Karpas-422 (cell line): ENCODE results near the gene KCTD15. TPM values are rescaled to one million over a fixed set of nuclear protein-coding genes. Genes with fewer than 3 reads are reported as not detected.

Experiments
- DNase-seq: peaks from one replicate; pipeline ENCODE4 v3.0.0-alpha.2; 2015
- H2AFZ ChIP-seq: fragments of 200-600 bp; sonication (generic); 2 replicates; pipeline ENCODE4 v1.6.1; 2014; ENCODE audit warnings: antibody characterized with exemption, low read length, mixed read lengths
- H3K27ac ChIP-seq: fragments of 200-600 bp; sonication (generic); 2 replicates; pipeline ENCODE4 v1.5.1; 2014; ENCODE audit warnings: mild to moderate bottlenecking, low read length, moderate library complexity
- H3K27me3 ChIP-seq: fragments of 200-600 bp; sonication (generic); 2 replicates; pipeline ENCODE4 v1.6.1; 2014; ENCODE audit warnings: low read length, mixed read lengths
- H3K36me3 ChIP-seq: fragments of 200-600 bp; sonication (generic); 2 replicates; pipeline ENCODE4 v1.6.1; 2014; ENCODE audit warnings: low read length, mixed read lengths; ENCODE audit not compliant: insufficient read depth
- H3K4me1 ChIP-seq: fragments of 200-600 bp; sonication (generic); 2 replicates; pipeline ENCODE4 v1.6.1; 2014; ENCODE audit warnings: mild to moderate bottlenecking, low read length, mixed read lengths
- H3K4me2 ChIP-seq: fragments of 200-600 bp; sonication (generic); 2 replicates; pipeline ENCODE4 v1.6.1; 2014; ENCODE audit warnings: low read length, low read depth, mild to moderate bottlenecking; ENCODE audit not compliant: poor library complexity, severe bottlenecking
- H3K4me3 ChIP-seq: fragments of 200-600 bp; sonication (generic); 2 replicates; pipeline ENCODE4 v1.5.1; 2014; ENCODE audit warnings: mild to moderate bottlenecking, antibody characterized with exemption, low read length, mixed read lengths
- H3K79me2 ChIP-seq: fragments of 200-600 bp; sonication (generic); 2 replicates; pipeline ENCODE4 v1.6.1; 2014; ENCODE audit warnings: mild to moderate bottlenecking, low read length, mixed read lengths
- H3K9ac ChIP-seq: fragments of 200-600 bp; sonication (generic); 2 replicates; pipeline ENCODE4 v1.6.0; 2014; ENCODE audit warnings: low read length
- H3K9me2 ChIP-seq: fragments of 200-600 bp; sonication (generic), shearing (Covaris generic); replicated peaks from 2 replicates; pipeline ENCODE4 v1.6.0; 2014; ENCODE audit warnings: mild to moderate bottlenecking, low read length, moderate library complexity; ENCODE audit not compliant: insufficient read depth
- H3K9me3 ChIP-seq: fragments of 300-700, 200-600 bp; sonication (generic); 2 replicates; pipeline ENCODE4 v1.6.1; 2014; ENCODE audit warnings: low read length, mixed read lengths
- H4K20me1 ChIP-seq: fragments of 200-600 bp; sonication (generic); 2 replicates; pipeline ENCODE4 v1.6.1; 2014; ENCODE audit warnings: mild to moderate bottlenecking, antibody characterized with exemption, low read length, low read depth; ENCODE audit not compliant: insufficient read depth
- total RNA-seq: library from RNA; depleted of rRNA; stranded (reverse); fragments of >200 nt; shearing (Covaris generic); gene quantifications from 2 replicates; pipeline ENCODE4 v1.2.3, GENCODE V29; 2014; ENCODE audit warnings: low replicate concordance

KCTD15 gene
- total RNA-seq, 1 experiment from 2014 or later: not detected

DNA sequence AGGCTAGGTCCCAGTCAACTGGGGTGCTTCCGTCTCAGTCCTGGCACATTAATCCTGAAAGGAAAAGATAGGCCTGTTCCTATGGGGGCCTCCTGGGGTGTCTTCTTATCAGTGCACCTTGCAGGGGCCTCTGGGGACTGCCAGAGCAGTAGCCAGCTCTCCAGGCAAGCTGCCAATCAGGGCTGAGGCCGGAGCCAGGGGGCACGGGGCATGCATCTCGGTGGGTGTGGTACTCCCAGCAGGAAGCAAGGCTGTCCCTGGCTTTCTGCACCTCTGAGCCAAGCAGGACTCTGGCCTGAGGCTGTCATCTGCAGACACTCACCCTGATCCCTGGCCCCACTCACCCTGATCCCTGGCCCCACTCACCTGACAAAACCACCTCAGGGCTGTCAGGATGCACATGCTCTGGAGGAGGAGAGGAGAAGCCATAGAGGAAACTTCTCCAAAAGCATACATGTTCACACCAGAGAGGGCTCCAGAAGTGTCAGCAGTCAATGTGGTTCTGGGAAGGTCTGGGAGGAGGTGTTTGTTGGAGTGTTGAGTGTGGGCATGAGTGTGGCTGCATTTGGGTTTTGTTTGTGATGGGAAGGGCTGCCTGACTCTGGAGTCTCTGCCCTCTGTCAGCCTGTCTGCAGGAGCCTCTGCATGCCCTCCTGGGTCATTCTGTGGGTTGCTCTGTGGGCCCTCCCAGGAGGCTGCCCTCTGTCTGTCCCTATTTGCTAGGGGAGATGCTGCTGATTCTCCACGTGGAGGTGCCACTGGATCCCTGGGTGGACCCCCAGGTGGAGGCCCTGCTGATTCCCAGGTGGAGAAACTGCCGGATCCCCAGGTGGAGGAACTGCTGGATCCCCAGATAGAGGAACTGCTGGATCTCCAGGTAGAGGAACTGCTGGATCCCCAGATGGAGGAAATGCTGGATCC is 22.7 kb upstream of the KCTD15 start:
- Histone ChIP-seq H3K9me3 (no peaks in the 10 kb centered on the region), H3K27ac (no peak overlapping the region), H3K9ac (no peak overlapping the region), H3K9me2 (no peaks in the 10 kb centered on the region), H3K4me2 (no peak overlapping the region), H3K79me2 (no peaks in the 10 kb centered on the region), H3K4me3 (no peak overlapping the region), H3K36me3 (no peaks in the 10 kb centered on the region), H2AFZ (no peak overlapping the region), H4K20me1 (peaks cover 7% of the 10 kb centered on the region; the same call in 1 of the 2 replicates), H3K27me3 (no peaks in the 10 kb centered on the region), H3K4me1 (no peaks in the 10 kb centered on the region)
- no peak for DNase-seq

DNA sequence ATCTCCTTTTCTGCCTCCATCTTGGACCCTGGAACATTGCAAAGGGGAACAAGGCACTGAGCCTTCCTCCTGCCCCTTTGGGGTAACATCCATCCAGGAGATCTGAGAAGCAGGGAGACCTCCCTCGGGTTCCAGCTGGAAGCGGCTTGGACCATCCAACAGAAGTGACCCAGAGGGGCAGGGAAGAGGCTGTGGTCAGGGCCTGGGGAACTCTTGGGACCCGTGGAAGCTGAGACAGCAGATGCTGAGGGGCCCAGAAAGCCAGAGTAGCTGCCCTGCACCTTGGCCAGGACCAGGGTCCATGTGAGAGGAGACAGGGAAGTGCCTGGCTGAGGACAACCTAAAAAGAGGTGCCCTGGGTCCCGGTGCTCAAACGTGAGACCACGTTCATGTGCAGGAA is 21.9 kb upstream of the KCTD15 start:
- Histone ChIP-seq H3K4me3 (no peak overlapping the region), H3K4me1 (no peaks in the 10 kb centered on the region), H4K20me1 (peaks cover 7% of the 10 kb centered on the region; the same call in 1 of the 2 replicates), H3K9me3 (no peaks in the 10 kb centered on the region), H3K27ac (no peak overlapping the region), H3K79me2 (no peaks in the 10 kb centered on the region), H3K27me3 (no peaks in the 10 kb centered on the region), H3K4me2 (no peak overlapping the region), H3K36me3 (no peaks in the 10 kb centered on the region), H2AFZ (no peak overlapping the region), H3K9me2 (no peaks in the 10 kb centered on the region), H3K9ac (no peak overlapping the region)
- DNase-seq: no peak

DNA sequence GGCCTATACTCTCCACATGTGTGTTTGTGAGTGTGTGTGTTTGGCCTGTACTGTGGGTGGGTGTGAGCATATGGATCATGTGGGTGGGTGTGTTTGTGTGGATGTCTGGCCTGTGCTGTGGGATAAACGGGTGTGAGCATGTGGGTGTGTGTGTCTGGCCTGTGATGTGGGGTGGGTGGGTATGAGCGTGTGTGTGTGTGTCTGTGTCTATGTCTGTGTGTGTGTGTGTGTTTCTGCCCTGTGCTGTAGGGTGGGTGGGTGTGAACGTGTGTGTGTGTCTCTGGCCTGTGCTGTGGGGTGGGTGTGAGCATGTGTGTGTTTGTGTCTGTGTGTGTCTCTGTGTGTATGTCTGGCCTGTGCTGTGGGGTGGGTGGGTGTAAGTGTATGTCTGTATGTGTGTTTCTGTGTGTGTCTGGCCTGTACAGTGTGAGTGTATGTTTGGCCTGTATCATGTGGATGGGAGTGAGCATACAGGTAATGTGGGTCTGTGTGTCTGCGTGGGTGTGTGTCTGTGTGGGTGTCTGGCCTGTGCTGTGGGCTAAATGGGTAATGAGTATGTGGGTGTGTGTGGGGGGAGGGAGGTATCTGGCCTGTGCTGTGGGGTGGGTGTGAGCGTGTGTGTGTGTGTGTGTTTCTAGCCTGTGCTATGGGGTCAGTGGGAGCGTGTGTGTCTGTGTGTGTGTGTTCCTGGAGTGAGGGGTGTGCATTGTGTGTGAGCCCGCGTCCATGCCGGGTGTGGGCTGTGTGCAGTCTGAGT is 20.8 kb upstream of the KCTD15 start:
- H3K4me1 ChIP-seq: no peaks in the 10 kb centered on the region
- H3K9me3 ChIP-seq: no peaks in the 10 kb centered on the region
- no peaks in the 10 kb centered on the region for H3K9me2 ChIP-seq
- no peak overlapping the region for H3K4me3 ChIP-seq
- DNase-seq: no peak
- H3K9ac ChIP-seq: no peak overlapping the region
- no peaks in the 10 kb centered on the region for H3K79me2 ChIP-seq
- no peaks in the 10 kb centered on the region for H3K36me3 ChIP-seq
- no peaks in the 10 kb centered on the region for H3K27me3 ChIP-seq
- H4K20me1 ChIP-seq: peaks cover 5% of the 10 kb centered on the region; the same call in 1 of the 2 replicates
- no peak overlapping the region for H3K27ac ChIP-seq
- H2AFZ ChIP-seq: no peak overlapping the region
- H3K4me2 ChIP-seq: no peak overlapping the region

DNA sequence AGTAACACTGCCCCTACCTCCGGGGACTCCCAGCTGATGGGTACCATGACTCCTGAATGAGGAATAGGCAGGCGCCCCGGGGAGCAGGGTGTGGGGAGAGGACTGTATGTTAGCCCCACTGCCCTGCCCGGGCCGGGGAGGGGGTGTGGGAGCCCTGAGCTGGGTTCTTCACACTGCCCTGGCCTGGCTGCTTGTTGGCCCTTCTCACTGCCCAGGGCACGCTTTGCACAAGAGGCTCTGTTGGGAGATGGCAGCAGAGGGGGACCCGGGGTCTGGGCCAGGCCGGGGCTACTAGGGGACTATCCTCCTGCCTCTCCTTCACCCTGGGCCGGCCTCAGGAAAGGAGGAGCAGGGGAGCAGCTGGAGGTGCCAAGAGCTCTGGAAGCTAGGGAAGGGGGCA is 19.3 kb upstream of the KCTD15 start:
- Histone ChIP-seq H3K79me2 (no peaks in the 10 kb centered on the region), H3K36me3 (no peaks in the 10 kb centered on the region), H3K4me1 (no peaks in the 10 kb centered on the region), H3K27ac (no peak overlapping the region), H3K27me3 (no peaks in the 10 kb centered on the region), H3K4me3 (no peak overlapping the region), H2AFZ (no peak overlapping the region), H3K9me2 (no peaks in the 10 kb centered on the region), H3K9ac (no peak overlapping the region), H3K9me3 (no peaks in the 10 kb centered on the region), H3K4me2 (no peak overlapping the region), H4K20me1 (no peaks in the 10 kb centered on the region)
- DNase-seq: no peak

DNA sequence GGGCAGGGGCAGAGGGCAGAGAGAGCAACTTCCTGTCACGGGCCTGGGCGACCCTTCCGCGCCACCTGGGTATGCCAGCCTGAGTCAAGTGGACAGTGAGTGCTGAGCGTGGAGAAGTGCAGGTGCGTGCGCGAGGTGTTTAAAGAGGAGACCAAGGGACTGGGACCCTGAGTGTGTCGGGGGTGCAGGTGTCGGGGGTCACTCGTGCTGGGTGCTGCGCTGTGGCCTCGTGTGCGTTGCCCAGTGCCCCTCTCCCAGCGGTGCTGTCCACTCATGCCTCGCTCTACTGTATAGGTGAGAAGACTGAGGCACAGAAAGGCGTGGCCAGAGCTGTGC is 18.9 kb upstream of the KCTD15 start:
- no peak for DNase-seq
- H3K9ac ChIP-seq: no peak overlapping the region

DNA sequence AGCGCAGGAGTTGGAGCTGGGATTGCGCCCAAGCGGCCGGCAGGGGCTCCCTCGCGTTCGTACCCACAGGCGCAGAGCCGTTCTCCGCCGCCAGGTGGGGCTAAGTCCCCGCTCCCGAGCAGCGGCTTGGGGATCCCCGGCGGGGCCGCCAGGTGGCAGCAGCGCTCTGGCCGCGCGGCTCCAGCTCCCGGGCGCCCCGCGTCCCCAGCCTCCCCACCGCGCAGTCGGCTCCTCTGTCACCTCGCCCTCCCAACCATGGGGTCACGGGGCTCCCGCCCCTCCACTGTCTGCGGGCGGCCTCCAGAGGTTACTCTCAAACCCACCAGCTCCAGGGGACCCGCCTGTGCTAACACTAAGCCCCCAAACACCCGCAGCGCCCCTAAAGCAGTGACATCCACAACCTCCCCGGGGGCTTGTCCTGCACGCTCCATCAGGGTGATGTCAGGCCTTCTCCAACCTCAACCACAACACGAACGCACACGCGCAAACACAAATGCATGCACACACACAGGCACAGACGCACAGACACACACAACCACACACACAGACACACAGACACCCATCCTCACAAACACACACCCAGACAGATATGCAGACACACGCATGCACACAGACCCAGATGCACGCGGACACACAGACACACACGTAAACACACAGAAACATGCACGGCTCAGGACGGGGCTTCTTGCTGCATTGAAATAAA is 18.4 kb upstream of the KCTD15 start:
- H4K20me1 ChIP-seq: no peaks in the 10 kb centered on the region
- H3K9me3 ChIP-seq: no peaks in the 10 kb centered on the region
- no peak overlapping the region for H2AFZ ChIP-seq
- peak; percentile 94 for DNase-seq
- no peak overlapping the region for H3K4me3 ChIP-seq
- H3K9ac ChIP-seq: no peak overlapping the region
- H3K79me2 ChIP-seq: no peaks in the 10 kb centered on the region
- H3K36me3 ChIP-seq: no peaks in the 10 kb centered on the region
- H3K27me3 ChIP-seq: no peaks in the 10 kb centered on the region
- no peak overlapping the region for H3K27ac ChIP-seq
- no peaks in the 10 kb centered on the region for H3K4me1 ChIP-seq
- no peak overlapping the region for H3K4me2 ChIP-seq
- H3K9me2 ChIP-seq: no peaks in the 10 kb centered on the region

More for the DNA sequence above, 18.9 kb upstream of the KCTD15 start:
- H3K36me3 ChIP-seq: no peaks in the 10 kb centered on the region
- H3K27me3 ChIP-seq: no peaks in the 10 kb centered on the region
- no peaks in the 10 kb centered on the region for H3K9me2 ChIP-seq
- no peaks in the 10 kb centered on the region for H3K79me2 ChIP-seq
- no peak overlapping the region for H3K4me2 ChIP-seq
- H4K20me1 ChIP-seq: no peaks in the 10 kb centered on the region
- H2AFZ ChIP-seq: no peak overlapping the region
- H3K4me3 ChIP-seq: no peak overlapping the region
- no peaks in the 10 kb centered on the region for H3K9me3 ChIP-seq
- H3K27ac ChIP-seq: no peak overlapping the region
- H3K4me1 ChIP-seq: no peaks in the 10 kb centered on the region

DNA sequence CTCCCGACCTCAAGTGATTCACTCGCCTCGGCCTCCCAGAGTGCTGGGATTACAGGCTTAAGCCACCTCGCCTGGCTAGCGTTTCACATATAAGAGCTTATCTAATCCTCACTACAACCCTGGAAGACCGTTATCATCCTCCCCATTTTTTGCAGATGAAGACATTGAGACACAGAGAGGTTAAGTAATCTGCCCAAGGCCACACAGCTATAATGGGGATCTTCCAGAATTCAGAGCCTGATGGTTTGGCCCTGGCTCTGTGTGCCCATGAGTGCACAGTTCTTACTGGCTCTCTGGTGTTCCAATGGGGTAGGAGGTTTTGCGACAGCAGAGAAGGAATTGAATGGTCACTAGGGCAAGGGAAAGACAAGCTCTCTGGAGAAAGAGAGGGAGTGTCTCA is 16.8 kb upstream of the KCTD15 start:
- Histone ChIP-seq H4K20me1 (no peaks in the 10 kb centered on the region), H3K9me2 (no peaks in the 10 kb centered on the region), H3K4me1 (no peaks in the 10 kb centered on the region), H3K9me3 (no peaks in the 10 kb centered on the region), H3K27me3 (no peaks in the 10 kb centered on the region), H3K36me3 (no peaks in the 10 kb centered on the region), H3K4me2 (no peak overlapping the region), H3K79me2 (no peaks in the 10 kb centered on the region), H3K27ac (no peak overlapping the region), H3K9ac (no peak overlapping the region), H2AFZ (no peak overlapping the region), H3K4me3 (no peak overlapping the region)
- no peak for DNase-seq

DNA sequence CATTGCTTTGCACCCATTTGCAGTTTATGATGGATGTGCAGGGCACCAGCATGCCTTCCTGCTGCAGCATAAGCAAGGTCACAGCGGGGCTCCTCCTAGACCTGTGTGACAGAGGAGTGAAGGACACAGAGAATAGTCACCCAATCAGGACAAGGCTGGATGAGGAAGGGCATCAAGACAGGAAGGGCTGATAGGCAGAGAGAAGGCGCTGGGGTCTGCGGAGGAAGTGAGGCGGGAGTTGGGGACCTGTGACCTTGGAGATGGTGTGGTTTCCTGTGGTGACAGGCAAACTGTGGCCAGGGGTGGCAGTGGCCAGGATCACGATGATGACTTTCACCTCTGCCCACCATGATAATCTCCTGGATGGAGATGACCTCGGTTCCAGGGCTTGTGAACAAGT is 16.4 kb upstream of the KCTD15 start:
- Histone ChIP-seq H3K79me2 (no peaks in the 10 kb centered on the region), H3K9ac (no peak overlapping the region), H3K4me2 (no peak overlapping the region), H3K36me3 (no peaks in the 10 kb centered on the region), H3K27ac (no peak overlapping the region), H3K4me1 (no peaks in the 10 kb centered on the region), H3K27me3 (no peaks in the 10 kb centered on the region), H2AFZ (no peak overlapping the region), H3K9me2 (no peaks in the 10 kb centered on the region), H3K9me3 (no peaks in the 10 kb centered on the region), H3K4me3 (no peak overlapping the region), H4K20me1 (no peaks in the 10 kb centered on the region)
- DNase-seq: no peak
